PC-3 (cell line): ENCODE data around the gene TRAPPC8. TPM values are rescaled to one million over a fixed set of nuclear protein-coding genes. Genes with fewer than 3 reads are reported as not detected.
"Not testable (repeated sequence)": the region's sequence is repeated elsewhere in the genome, so short reads cannot be mapped to it uniquely, and the experiment has no call there.

Source experiments
- ATAC-seq: fragments of 200-7000 bp; cut with Tn5 transposase; 2 replicates; pipeline ENCODE4 v1.9.1; 2020; ENCODE audit warnings: mild to moderate bottlenecking, moderate library complexity
- BruUV-seq: library from RNA; stranded (reverse); fragments of 400-500 nt; replicated peaks from 2 replicates; lab custom pipeline; 2021; lab: Mats Ljungman, UMichigan
- CTCF ChIA-PET: fragments of 300-600 bp; sonication (Branson Sonifier 250); formaldehyde crosslinking; loops from one replicate; lab custom pipeline; 2022; ENCODE audit warnings: antibody characterized with exemption; lab: Charles Lee
- POLR2A ChIA-PET: fragments of 300-600 bp; sonication (Branson Sonifier 250); formaldehyde crosslinking; loops from one replicate; lab custom pipeline; 2022; ENCODE audit warnings: antibody characterized with exemption; ENCODE audit not compliant: unreplicated experiment; lab: Charles Lee
- DNase-seq: peaks from one replicate; pipeline ENCODE4 v3.0.0-alpha.2; 2015
- H2AFZ ChIP-seq: fragments of 300-600 bp; sonication (generic); 2 replicates; pipeline ENCODE4 v1.6.0; 2016; ENCODE audit warnings: antibody characterized with exemption, low read length
- H3F3A ChIP-seq: fragments of 300-600 bp; sonication (generic); one replicate; pipeline ENCODE4 v1.6.0; 2017; ENCODE audit warnings: antibody characterized with exemption, low read length, control low read depth, mild to moderate bottlenecking; ENCODE audit not compliant: unreplicated experiment
- H3K27ac ChIP-seq: fragments of 300-600 bp; sonication (generic); 2 replicates; pipeline ENCODE4 v1.5.1; 2016; ENCODE audit warnings: mild to moderate bottlenecking, low read length
- H3K27me3 ChIP-seq: fragments of 300-600 bp; sonication (generic); 2 replicates; pipeline ENCODE4 v1.6.1; 2016; ENCODE audit warnings: low read length, mixed read lengths
- H3K36me3 ChIP-seq: fragments of 300-600 bp; sonication (generic); 2 replicates; pipeline ENCODE4 v1.6.1; 2016; ENCODE audit warnings: low read depth, mixed run types, low read length, mixed read lengths
- H3K4me1 ChIP-seq: fragments of 300-600 bp; sonication (generic); 2 replicates; pipeline ENCODE4 v1.5.1; 2016; ENCODE audit warnings: low read length; ENCODE audit not compliant: insufficient read depth
- H3K4me2 ChIP-seq: fragments of 300-600 bp; sonication (generic); 2 replicates; pipeline ENCODE4 v1.6.0; 2016; ENCODE audit warnings: low read length
- H3K4me3 ChIP-seq: fragments of 300-600 bp; sonication (generic); 2 replicates; pipeline ENCODE4 v1.5.1; 2016; ENCODE audit warnings: mild to moderate bottlenecking, low read length, mixed read lengths
- H3K79me2 ChIP-seq: fragments of 300-600 bp; sonication (generic); 2 replicates; pipeline ENCODE4 v1.6.1; 2017; ENCODE audit warnings: low read length, mixed read lengths
- H3K9ac ChIP-seq: fragments of 300-600 bp; sonication (generic); 2 replicates; pipeline ENCODE4 v1.6.0; 2016; ENCODE audit warnings: mild to moderate bottlenecking, low read length
- H3K9me2 ChIP-seq: fragments of 300-600 bp; sonication (generic); replicated peaks from 2 replicates; pipeline ENCODE4 v1.6.1; 2016; ENCODE audit warnings: mixed run types, low read length, mixed read lengths
- H3K9me3 ChIP-seq: fragments of 300-600 bp; sonication (generic); 2 replicates; pipeline ENCODE4 v1.6.1; 2016; ENCODE audit warnings: low read length, mixed read lengths
- H4K20me1 ChIP-seq: fragments of 300-600 bp; sonication (generic); 2 replicates; pipeline ENCODE4 v1.6.1; 2016; ENCODE audit warnings: low read length, mixed read lengths
- CTCF ChIP-seq: fragments of 300-600 bp; sonication (generic); conservative IDR thresholded peaks from 2 replicates; pipeline ENCODE4 v1.5.1; 2017; ENCODE audit warnings: antibody characterized with exemption, low read depth, mild to moderate bottlenecking, low read length
- EZH2 ChIP-seq: fragments of 300-600 bp; sonication (generic); IDR thresholded peaks from one replicate; pipeline ENCODE4 v1.6.1; 2017; ENCODE audit warnings: antibody characterized with exemption, mild to moderate bottlenecking, low read length; ENCODE audit not compliant: unreplicated experiment
- EZH2phosphoT487 ChIP-seq: fragments of 300-600 bp; sonication (generic); IDR thresholded peaks from 2 replicates; pipeline ENCODE4 v1.6.1; 2018; ENCODE audit warnings: mild to moderate bottlenecking, antibody characterized with exemption, low read length, borderline replicate concordance
- intact Hi-C: fragments of 100-400 bp; cut with micrococcal nuclease; formaldehyde crosslinking; loops from 2 replicates; pipeline ENCODE4 v1.9.0; 2023
- total RNA-seq: library from RNA; depleted of rRNA; stranded (reverse); fragments of >200 nt; gene quantifications from 2 replicates; pipeline ENCODE4 v1.2.3, GENCODE V29; 2014

TRAPPC8 gene
- total RNA-seq, 1 experiment from 2014 or later, result 10.2 TPM

GRCh38 chr18:31830686-31831085 lies 112.2 kb downstream of the TRAPPC8 start:
- ChIA-PET POLR2A (no interaction called here), CTCF (no interaction called here)
- Histone ChIP-seq H3F3A (no peaks in the 10 kb centered on the region), H3K4me1 (no peaks in the 10 kb centered on the region), H3K36me3 (no peaks in the 10 kb centered on the region), H3K4me2 (no peak overlapping the region), H3K79me2 (no peaks in the 10 kb centered on the region), H3K4me3 (no peak overlapping the region), H4K20me1 (no peaks in the 10 kb centered on the region), H3K9me2 (no peaks in the 10 kb centered on the region), H2AFZ (no peak overlapping the region), H3K9me3 (no peaks in the 10 kb centered on the region), H3K27me3 (no peaks in the 10 kb centered on the region), H3K9ac (no peak overlapping the region), H3K27ac (no peak overlapping the region)
- intact Hi-C loops, result no loop called here
- BruUV-seq, result no TSS peak
- TF ChIP-seq EZH2phosphoT487 (no peak), EZH2 (no peak), CTCF (no peak)
- DNase-seq, result no peak
- no peak for ATAC-seq

DNA sequence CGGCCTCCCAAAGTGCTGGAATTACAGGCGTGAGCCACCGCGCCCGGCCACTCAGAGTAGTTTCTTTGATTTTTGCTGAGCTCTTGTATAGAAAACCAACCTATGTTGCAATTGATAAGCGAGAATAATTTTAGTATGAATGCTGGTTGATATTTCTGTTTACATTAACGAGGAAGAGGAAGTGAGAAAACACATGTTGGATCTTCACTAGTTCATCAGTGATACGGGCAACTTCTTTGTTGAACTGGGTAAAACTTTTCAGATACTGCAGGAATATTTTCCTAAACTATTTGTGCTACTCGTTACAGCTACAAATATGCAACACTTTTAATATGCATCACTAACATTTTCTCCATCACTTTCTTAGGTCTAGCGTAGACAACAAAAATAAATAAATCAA lies 114.3 kb downstream of the TRAPPC8 start:
- H3K4me1 ChIP-seq, result no peaks in the 10 kb centered on the region

DNA sequence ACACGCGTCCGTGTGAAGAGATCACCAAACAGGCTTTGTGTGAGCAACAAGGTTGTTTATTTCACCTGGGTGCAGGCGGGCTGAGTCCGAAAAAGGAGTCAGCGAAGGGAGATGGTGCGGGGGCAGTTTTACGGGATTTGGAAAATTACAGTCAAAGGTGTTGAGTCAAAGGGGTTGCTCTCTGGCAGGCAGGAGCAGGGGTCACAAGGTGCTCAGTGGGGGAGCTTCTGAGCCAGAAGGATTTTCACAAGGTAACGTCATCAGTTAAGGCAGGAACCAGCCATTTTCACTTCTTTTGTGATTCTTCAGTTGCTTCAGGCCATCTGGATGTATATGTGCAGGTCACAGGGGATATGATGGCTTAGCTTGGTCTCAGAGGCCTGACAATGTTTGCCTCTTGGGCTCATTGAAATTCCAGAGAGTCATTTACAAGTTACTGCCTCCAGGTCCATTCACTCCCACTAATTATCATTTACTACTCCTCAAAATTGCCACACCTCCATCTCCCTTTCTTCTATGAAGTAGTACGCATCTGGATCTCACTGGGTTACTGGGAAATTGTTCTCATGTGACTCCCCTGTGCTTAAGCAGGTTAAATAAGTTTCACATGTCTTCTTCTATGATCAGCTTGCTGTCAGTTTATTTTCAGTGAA lies 116.1 kb downstream of the TRAPPC8 start:
- H3K4me3 ChIP-seq, H3F3A ChIP-seq, intact Hi-C loops, H3K4me2 ChIP-seq, ATAC-seq, H3K27ac ChIP-seq, H4K20me1 ChIP-seq, H3K9ac ChIP-seq, H3K9me2 ChIP-seq, CTCF ChIA-PET, H3K36me3 ChIP-seq, H3K27me3 ChIP-seq, H2AFZ ChIP-seq, H3K79me2 ChIP-seq, H3K9me3 ChIP-seq, POLR2A ChIA-PET, H3K4me1 ChIP-seq, BruUV-seq, DNase-seq: not testable (repeated sequence)

More for the DNA sequence above, 114.3 kb downstream of the TRAPPC8 start:
- ChIA-PET POLR2A (interaction anchor here (0.6 kb wide), 1 partner anchor 284 kb away, joined by 4 read pairs; no protein-coding TSS in a partner anchor), CTCF (no interaction called here)
- no peaks in the 10 kb centered on the region for H3K79me2 ChIP-seq
- ATAC-seq, result no peak
- intact Hi-C loops, result no loop called here
- H3K27me3 ChIP-seq, result no peaks in the 10 kb centered on the region
- H2AFZ ChIP-seq, result no peak overlapping the region
- BruUV-seq, result no TSS peak
- no peaks in the 10 kb centered on the region for H3K36me3 ChIP-seq
- H3K27ac ChIP-seq, result no peak overlapping the region
- no peak overlapping the region for H3K9ac ChIP-seq
- H3F3A ChIP-seq, result no peaks in the 10 kb centered on the region
- no peaks in the 10 kb centered on the region for H3K9me3 ChIP-seq
- no peak overlapping the region for H3K4me2 ChIP-seq
- no peak overlapping the region for H3K4me3 ChIP-seq
- no peak for DNase-seq
- no peaks in the 10 kb centered on the region for H4K20me1 ChIP-seq
- TF ChIP-seq CTCF, result no peak
- TF ChIP-seq EZH2, result no peak
- no peak for TF ChIP-seq EZH2phosphoT487
- H3K9me2 ChIP-seq, result no peaks in the 10 kb centered on the region
